Keratinocyte (primary cell): ENCODE data around the gene IGFBP6. TPM values are rescaled to one million over a fixed set of nuclear protein-coding genes. Genes with fewer than 3 reads are reported as not detected.

Experiments
- DNase-seq: peaks from one replicate; pipeline ENCODE4 v3.0.0-alpha.2; 2011; ENCODE audit warnings: low read depth, missing footprints, low spot score
- FAIRE-seq: peaks from 2 replicates; lab custom pipeline; 2011; peaks lifted over from hg19 to GRCh38; lab: Jason Lieb, UNC
- H2AFZ ChIP-seq: 2 replicates; pipeline ENCODE4 v1.6.0; 2012; ENCODE audit warnings: low read length, control low read depth, inconsistent platforms; ENCODE audit not compliant: control insufficient read depth
- H3K27ac ChIP-seq: 2 replicates; pipeline ENCODE4 v1.5.1; 2011; ENCODE audit warnings: low read length; ENCODE audit not compliant: control insufficient read depth, insufficient read depth
- H3K27me3 ChIP-seq: 3 replicates; pipeline ENCODE4 v1.6.0; 2011; ENCODE audit warnings: low read length; ENCODE audit not compliant: control insufficient read depth, insufficient read depth; ENCODE audit errors: extremely low read depth
- H3K36me3 ChIP-seq, 2 experiments: 2 replicates in 1 of 2; 3 replicates in 1 of 2; pipeline ENCODE4 v1.5.1; 2011; ENCODE audit warnings: low read length in 2 of 2, mild to moderate bottlenecking in 1 of 2; ENCODE audit not compliant: control insufficient read depth in 2 of 2, insufficient read depth in 2 of 2; ENCODE audit errors: extremely low read depth in 1 of 2
- H3K4me1 ChIP-seq: 3 replicates; pipeline ENCODE4 v1.5.1; 2011; ENCODE audit warnings: low read length; ENCODE audit not compliant: control insufficient read depth, insufficient read depth; ENCODE audit errors: extremely low read depth
- H3K4me2 ChIP-seq: 3 replicates; pipeline ENCODE4 v1.6.0; 2011; ENCODE audit warnings: low read depth, low read length; ENCODE audit not compliant: control insufficient read depth, insufficient read depth; ENCODE audit errors: extremely low read depth
- H3K4me3 ChIP-seq, 3 experiments: fragments of 200-600 bp in 1 of 3; sonication (generic) in 1 of 3; 2 replicates in 2 of 3; 3 replicates in 1 of 3; pipeline ENCODE4 v1.5.1; 2011 to 2016; ENCODE audit warnings: low read length in 3 of 3, mild to moderate bottlenecking in 3 of 3, control low read depth in 2 of 3, inconsistent platforms in 1 of 3, low read depth in 1 of 3, mixed read lengths in 1 of 3, mixed run types in 1 of 3, moderate library complexity in 1 of 3; ENCODE audit not compliant: control insufficient read depth in 2 of 3, insufficient read depth in 2 of 3; ENCODE audit errors: extremely low read depth in 1 of 3
- H3K79me2 ChIP-seq: 2 replicates; pipeline ENCODE4 v1.6.0; 2012; ENCODE audit warnings: low read length; ENCODE audit not compliant: control insufficient read depth, insufficient read depth
- H3K9ac ChIP-seq: 3 replicates; pipeline ENCODE4 v1.6.0; 2011; ENCODE audit warnings: low read length; ENCODE audit not compliant: control insufficient read depth, insufficient read depth; ENCODE audit errors: extremely low read depth
- H3K9me1 ChIP-seq: 3 replicates; pipeline ENCODE4 v1.6.0; 2011; ENCODE audit warnings: low read length; ENCODE audit not compliant: control insufficient read depth, insufficient read depth; ENCODE audit errors: extremely low read depth
- H3K9me3 ChIP-seq: 2 replicates; pipeline ENCODE4 v1.5.1; 2012; ENCODE audit warnings: low read depth, low read length; ENCODE audit not compliant: control insufficient read depth
- H4K20me1 ChIP-seq: 3 replicates; pipeline ENCODE4 v1.6.0; 2011; ENCODE audit warnings: low read length; ENCODE audit not compliant: control insufficient read depth, insufficient read depth; ENCODE audit errors: extremely low read depth
- EZH2 ChIP-seq: IDR thresholded peaks from one replicate; pipeline ENCODE4 v1.6.1; 2012; ENCODE audit warnings: inconsistent platforms, mild to moderate bottlenecking, low read length, moderate library complexity
- dilution Hi-C: fragments of 300-500 bp; cut with MboI; formaldehyde crosslinking; loops from one replicate; pipeline ENCODE4 v1.7.0; 2020; ENCODE audit warnings: low sequenced_read_pairs; ENCODE audit not compliant: extremely low pct_ligation_motif_present
- polyA plus RNA-seq, 5 experiments: library from polyadenylated mRNA; depleted of rRNA in 3 of 5; stranded (reverse) in 3 of 5; stranded (forward) in 1 of 5; unstranded in 1 of 5; fragments of >200 nt; gene quantifications; 1 replicate in 1 of 5; 2 replicates in 3 of 5; 3 replicates in 1 of 5; pipeline versions ENCODE4 v1.2.1 to v1.2.3, GENCODE V29; 2011 to 2012; ENCODE audit warnings: missing spikeins in 2 of 5, low read depth in 1 of 5, low replicate concordance in 1 of 5
- TF ChIP-seq, protein P1 (sequence below), 3 experiments: IDR thresholded peaks in 1 of 3; conservative IDR thresholded peaks in 1 of 3; optimal IDR thresholded peaks in 1 of 3; 2 replicates in 2 of 3; 3 replicates in 1 of 3; pipeline versions ENCODE3 to v1.5.1; 2011; ENCODE audit warnings: low read length in 3 of 3, mild to moderate bottlenecking in 3 of 3, moderate library complexity in 2 of 3, control low read depth in 1 of 3, inconsistent platforms in 1 of 3; ENCODE audit not compliant: insufficient read depth in 2 of 3; ENCODE audit errors: extremely low read depth in 1 of 3

Gene IGFBP6
- polyA plus RNA-seq, 1 donor (not counting 4 experiments of a cell fraction or from before 2014, with no cell fraction given) = 30.1 TPM

- no peaks in the 10 kb centered on the region for H3K79me2 ChIP-seq
- no peak for TF ChIP-seq EZH2
- TF ChIP-seq, protein P1, sequence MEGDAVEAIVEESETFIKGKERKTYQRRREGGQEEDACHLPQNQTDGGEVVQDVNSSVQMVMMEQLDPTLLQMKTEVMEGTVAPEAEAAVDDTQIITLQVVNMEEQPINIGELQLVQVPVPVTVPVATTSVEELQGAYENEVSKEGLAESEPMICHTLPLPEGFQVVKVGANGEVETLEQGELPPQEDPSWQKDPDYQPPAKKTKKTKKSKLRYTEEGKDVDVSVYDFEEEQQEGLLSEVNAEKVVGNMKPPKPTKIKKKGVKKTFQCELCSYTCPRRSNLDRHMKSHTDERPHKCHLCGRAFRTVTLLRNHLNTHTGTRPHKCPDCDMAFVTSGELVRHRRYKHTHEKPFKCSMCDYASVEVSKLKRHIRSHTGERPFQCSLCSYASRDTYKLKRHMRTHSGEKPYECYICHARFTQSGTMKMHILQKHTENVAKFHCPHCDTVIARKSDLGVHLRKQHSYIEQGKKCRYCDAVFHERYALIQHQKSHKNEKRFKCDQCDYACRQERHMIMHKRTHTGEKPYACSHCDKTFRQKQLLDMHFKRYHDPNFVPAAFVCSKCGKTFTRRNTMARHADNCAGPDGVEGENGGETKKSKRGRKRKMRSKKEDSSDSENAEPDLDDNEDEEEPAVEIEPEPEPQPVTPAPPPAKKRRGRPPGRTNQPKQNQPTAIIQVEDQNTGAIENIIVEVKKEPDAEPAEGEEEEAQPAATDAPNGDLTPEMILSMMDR (optimal IDR thresholded peaks at IDR 0.05 in 1 of 3, IDR thresholded peaks at IDR 0.05 in 1 of 3, conservative IDR thresholded peaks at IDR 0.05 in 1 of 3; ENCODE audit: extremely low read depth in 1 of 3, insufficient read depth in 2 of 3, low read length in 3 of 3) = no peak
- no peaks in the 10 kb centered on the region for H3K4me1 ChIP-seq
- no peaks in the 10 kb centered on the region for H3K27me3 ChIP-seq
- H3K27ac ChIP-seq = no peak overlapping the region
- H3K36me3 ChIP-seq = no peaks in the 10 kb centered on the region
- H4K20me1 ChIP-seq = no peaks in the 10 kb centered on the region
- dilution Hi-C loops = no loop called here
- FAIRE-seq (no peak), DNase-seq (no peak)
- no peak overlapping the region for H2AFZ ChIP-seq
- no peaks in the 10 kb centered on the region for H3K9me1 ChIP-seq
- H3K4me2 ChIP-seq = no peak overlapping the region
- H3K9me3 ChIP-seq = no peaks in the 10 kb centered on the region
- H3K9ac ChIP-seq = no peak overlapping the region
- no peak overlapping the region for H3K4me3 ChIP-seq
These were observed 7.4 kb upstream of the IGFBP6 start for GRCh38 chr12:53090105-53090504.

GRCh38 chr12:53090554-53090953 is 6.9 kb upstream of the IGFBP6 start:
- Histone ChIP-seq H4K20me1 (no peaks in the 10 kb centered on the region), H2AFZ (no peak overlapping the region), H3K4me2 (no peak overlapping the region), H3K27me3 (no peaks in the 10 kb centered on the region), H3K9me1 (no peaks in the 10 kb centered on the region), H3K27ac (no peak overlapping the region), H3K79me2 (no peaks in the 10 kb centered on the region), H3K9me3 (no peaks in the 10 kb centered on the region), H3K9ac (no peak overlapping the region), H3K4me1 (no peaks in the 10 kb centered on the region), H3K4me3 (no peak overlapping the region), H3K36me3 (no peaks in the 10 kb centered on the region)
- dilution Hi-C loops = no loop called here
- TF ChIP-seq, protein P1 (optimal IDR thresholded peaks at IDR 0.05 in 1 of 3, IDR thresholded peaks at IDR 0.05 in 1 of 3, conservative IDR thresholded peaks at IDR 0.05 in 1 of 3; ENCODE audit: extremely low read depth in 1 of 3, insufficient read depth in 2 of 3, low read length in 3 of 3) = no peak
- no peak for TF ChIP-seq EZH2
- FAIRE-seq = no peak
- no peak for DNase-seq
